ENCODE measurements around the gene ATG13. TPM values are rescaled to one million over a fixed set of nuclear protein-coding genes. Genes with fewer than 3 reads are reported as not detected.

The ATG13 gene
- total and polyA plus RNA-seq, 2 of the 8 experiments (the other 6 are each of a cell fraction or from before 2014, with no cell fraction given) = 65.0 to 77.4 TPM

DNA sequence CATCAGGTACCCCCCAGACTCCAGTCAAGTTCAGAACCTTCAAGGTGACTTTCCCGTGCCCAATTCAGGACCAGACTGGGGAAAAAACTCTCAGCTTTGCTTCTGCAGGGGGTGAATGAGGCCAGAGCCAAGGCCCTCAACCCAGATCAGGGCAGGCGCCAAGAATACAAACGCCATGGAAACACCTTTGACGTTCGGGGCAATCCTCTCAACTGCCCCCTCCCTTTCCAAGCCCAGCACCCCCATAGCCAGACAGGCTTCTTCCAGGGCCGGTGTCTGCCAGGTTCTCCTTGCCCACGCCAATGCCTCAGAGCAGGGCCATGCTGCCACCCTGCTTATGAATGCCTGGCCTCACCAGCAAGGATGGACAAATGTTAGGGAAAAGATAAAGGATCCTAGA lies 77.3 kb downstream of the ATG13 start:
- H2AFZ ChIP-seq (ENCODE audit: low read length) = no peak overlapping the region
- no peak overlapping the region for H4K5ac ChIP-seq (ENCODE audit: insufficient read length, low read depth, low read length)
- no peak overlapping the region for H4K8ac ChIP-seq (ENCODE audit: extremely low read depth, insufficient read depth, low read length)
- H3K23me2 ChIP-seq (ENCODE audit: low read depth, low read length) = no peaks in the 10 kb centered on the region
- peaks cover 2% of the 10 kb centered on the region in 2 experiments for H4K20me1 ChIP-seq (replicated peaks in 1 of 2; ENCODE audit: control insufficient read depth in 1 of 2, insufficient read depth in 2 of 2, low read length in 2 of 2)
- no peak overlapping the region for H2BK15ac ChIP-seq (ENCODE audit: low read length)
- H3K79me2 ChIP-seq (ENCODE audit: control insufficient read depth in 1 of 2, insufficient read depth in 2 of 2, low read length in 2 of 2) = peaks cover 0 to 4% of the 10 kb centered on the region in 2 experiments; a peak in 1 of 4 replicates
- H3K23ac ChIP-seq (ENCODE audit: insufficient read length) = no peak overlapping the region
- H3K79me1 ChIP-seq (ENCODE audit: low read depth, low read length) = no peaks in the 10 kb centered on the region
- no peak overlapping the region for H3K18ac ChIP-seq (ENCODE audit: extremely low read depth, low read length)
- no peak overlapping the region for H4K91ac ChIP-seq (replicated peaks; ENCODE audit: insufficient read length, low read length)
- POLR2A ChIA-PET (ENCODE audit: partially characterized antibody) = interaction anchor here (1.3 kb wide), 1 partner anchor 20 kb away, joined by 3 read pairs; no protein-coding TSS in a partner anchor
- no peak for FAIRE-seq
- H3K4me2 ChIP-seq (ENCODE audit: insufficient read depth in 1 of 2, low read depth in 2 of 2, low read length in 2 of 2) = no peak overlapping the region
- no peaks in the 10 kb centered on the region for H3K9me3 ChIP-seq (ENCODE audit: insufficient read depth in 2 of 2, low read depth in 1 of 2, low read length in 1 of 2)
- no peak overlapping the region for H3K56ac ChIP-seq (replicated peaks; ENCODE audit: insufficient read length, low read depth, low read length)
- no peak overlapping the region for H3K27ac ChIP-seq (ENCODE audit: low read depth, low read length)
- no peak overlapping the region for H2AK5ac ChIP-seq (ENCODE audit: low read depth, low read length)
- DNase-seq (ENCODE audit: low read depth in 1 of 2, low spot score in 2 of 2) = no peak
- H3K27me3 ChIP-seq (replicated peaks in 1 of 4; ENCODE audit: control insufficient read depth in 3 of 4, extremely low read depth in 1 of 4, insufficient read depth in 3 of 4, low read length in 3 of 4) = no peaks in the 10 kb centered on the region
- H2BK120ac ChIP-seq (replicated peaks; ENCODE audit: low read depth, low read length) = no peak overlapping the region
- H2BK20ac ChIP-seq (ENCODE audit: low read length) = no peak overlapping the region
- no peaks in the 10 kb centered on the region; a peak in 2 of 7 replicates for H3K4me1 ChIP-seq (replicated peaks in 1 of 4; ENCODE audit: control insufficient read depth in 3 of 4, insufficient read depth in 4 of 4, low read length in 3 of 4)
- WGBS, 2 experiments (ENCODE audit: extremely low coverage in 1 of 2, insufficient coverage in 1 of 2, insufficient read length in 1 of 2, insufficient replicate concordance in 2 of 2, low coverage in 1 of 2, low lambda C conversion rate in 2 of 2, missing lambda C conversion rate in 1 of 2) = 87% methylated on average over 7 of the region's 7 CpGs; no CpG with 5 or more reads in 1 of the 2 experiments
- no peak overlapping the region for H3K9ac ChIP-seq (replicated peaks in 1 of 4; ENCODE audit: extremely low read depth in 1 of 4, low read depth in 3 of 4, low read length in 3 of 4)
- no peak overlapping the region for H2BK5ac ChIP-seq (ENCODE audit: low read depth, low read length)
- H3K36me3 ChIP-seq (ENCODE audit: control insufficient read depth in 2 of 4, insufficient read depth in 4 of 4, low read length in 3 of 4) = peaks cover 2 to 11% (median 6%) of the 10 kb centered on the region in 4 experiments; a peak in 3 of 8 replicates
- no peak overlapping the region for H3K4me3 ChIP-seq (ENCODE audit: extremely low read depth in 1 of 4, insufficient read depth in 2 of 4, low read depth in 3 of 4, low read length in 4 of 4)
- CTCF ChIA-PET (ENCODE audit: partially characterized antibody) = interaction anchor here (0.7 to 2.0 kb wide), 5 partner anchors 8 to 16 kb away, joined by 3 to 6 read pairs (median 3); no protein-coding TSS in a partner anchor
- H3K4ac ChIP-seq (replicated peaks; ENCODE audit: insufficient read length, low read depth, low read length) = no peak overlapping the region
- no peak overlapping the region for H2BK12ac ChIP-seq (ENCODE audit: low read depth, low read length)
- H3K14ac ChIP-seq (ENCODE audit: insufficient read length) = no peak overlapping the region
- no peak for TF ChIP-seq SRF (IDR thresholded peaks at IDR 0.05; ENCODE audit: low read depth, low read length)
- TF ChIP-seq, protein P1, sequence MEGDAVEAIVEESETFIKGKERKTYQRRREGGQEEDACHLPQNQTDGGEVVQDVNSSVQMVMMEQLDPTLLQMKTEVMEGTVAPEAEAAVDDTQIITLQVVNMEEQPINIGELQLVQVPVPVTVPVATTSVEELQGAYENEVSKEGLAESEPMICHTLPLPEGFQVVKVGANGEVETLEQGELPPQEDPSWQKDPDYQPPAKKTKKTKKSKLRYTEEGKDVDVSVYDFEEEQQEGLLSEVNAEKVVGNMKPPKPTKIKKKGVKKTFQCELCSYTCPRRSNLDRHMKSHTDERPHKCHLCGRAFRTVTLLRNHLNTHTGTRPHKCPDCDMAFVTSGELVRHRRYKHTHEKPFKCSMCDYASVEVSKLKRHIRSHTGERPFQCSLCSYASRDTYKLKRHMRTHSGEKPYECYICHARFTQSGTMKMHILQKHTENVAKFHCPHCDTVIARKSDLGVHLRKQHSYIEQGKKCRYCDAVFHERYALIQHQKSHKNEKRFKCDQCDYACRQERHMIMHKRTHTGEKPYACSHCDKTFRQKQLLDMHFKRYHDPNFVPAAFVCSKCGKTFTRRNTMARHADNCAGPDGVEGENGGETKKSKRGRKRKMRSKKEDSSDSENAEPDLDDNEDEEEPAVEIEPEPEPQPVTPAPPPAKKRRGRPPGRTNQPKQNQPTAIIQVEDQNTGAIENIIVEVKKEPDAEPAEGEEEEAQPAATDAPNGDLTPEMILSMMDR (IDR thresholded peaks at IDR 0.05; ENCODE audit: control extremely low read depth in 1 of 3, insufficient read depth in 1 of 3, low read depth in 1 of 3, low read length in 3 of 3) = no peak
- no peak for TF ChIP-seq SIN3A (conservative IDR thresholded peaks at IDR 0.05 in 1 of 2, IDR thresholded peaks at IDR 0.05 in 1 of 2; ENCODE audit: low read depth in 1 of 2, low read length in 2 of 2)
- no peak for TF ChIP-seq RNF2 (IDR thresholded peaks at IDR 0.05; ENCODE audit: borderline replicate concordance, low read depth, low read length, missing control alignments, poor library complexity, severe bottlenecking)
- no peak for TF ChIP-seq TEAD4 (IDR thresholded peaks at IDR 0.05; ENCODE audit: low read depth, low read length)
- no peak for TF ChIP-seq SP1 (IDR thresholded peaks at IDR 0.05; ENCODE audit: low read depth, low read length)
- no peak for TF ChIP-seq MAFK (IDR thresholded peaks at IDR 0.05; ENCODE audit: low read depth, low read length)
- TF ChIP-seq, protein P2, sequence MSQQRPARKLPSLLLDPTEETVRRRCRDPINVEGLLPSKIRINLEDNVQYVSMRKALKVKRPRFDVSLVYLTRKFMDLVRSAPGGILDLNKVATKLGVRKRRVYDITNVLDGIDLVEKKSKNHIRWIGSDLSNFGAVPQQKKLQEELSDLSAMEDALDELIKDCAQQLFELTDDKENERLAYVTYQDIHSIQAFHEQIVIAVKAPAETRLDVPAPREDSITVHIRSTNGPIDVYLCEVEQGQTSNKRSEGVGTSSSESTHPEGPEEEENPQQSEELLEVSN (IDR thresholded peaks at IDR 0.05) = no peak

Measured in H1 (cell line).